GM10248 (cell line): ENCODE measurements around the gene IRAK4.

Source experiments
- CTCF ChIA-PET: fragments of 300-600 bp; sonication (Branson Sonifier 250); formaldehyde crosslinking; extraction: SDS; loops from one replicate; lab custom pipeline; 2021; ENCODE audit warnings: antibody characterized with exemption; lab: Yijun Ruan, JAX
- POLR2A ChIA-PET: fragments of 350-650 bp; sonication (Branson Sonifier 250); formaldehyde crosslinking; extraction: SDS; loops from one replicate; lab custom pipeline; 2020; ENCODE audit warnings: antibody characterized with exemption; lab: Yijun Ruan, JAX
- DNase-seq: peaks from one replicate; pipeline ENCODE4 v3.0.0; 2012; ENCODE audit errors: extremely low spot score
- TF ChIP-seq, protein P1 (sequence below): IDR thresholded peaks from 2 replicates; pipeline ENCODE4 v1.5.1; 2012; ENCODE audit warnings: mild to moderate bottlenecking, low read depth; ENCODE audit errors: extremely low read depth, missing control alignments, control extremely low read depth

The IRAK4 gene

DNA sequence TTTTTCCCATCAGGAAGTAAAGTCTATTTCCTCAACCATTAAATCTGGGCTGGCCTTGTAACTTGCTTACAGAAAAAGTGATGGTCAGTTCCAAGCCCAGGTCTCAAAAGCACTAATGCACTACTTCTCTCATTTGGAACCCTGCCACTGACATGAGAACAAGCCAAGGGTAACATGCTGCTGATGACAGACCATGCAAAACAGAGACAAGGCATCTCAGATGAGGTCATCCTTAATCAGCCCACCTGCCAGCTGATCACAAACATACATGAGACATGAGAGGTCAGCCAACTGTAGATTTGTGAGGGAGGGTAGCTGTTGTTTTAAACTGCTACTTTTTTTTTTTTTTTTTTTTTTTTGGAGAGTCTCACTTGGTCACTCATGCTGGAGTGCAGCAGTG is 31.2 kb downstream of the IRAK4 start:
- no peak for DNase-seq
- POLR2A ChIA-PET: interaction anchor here (0.6 kb wide), 2 partner anchors 10 to 15 kb away, joined by 3 to 8 read pairs; no protein-coding TSS in a partner anchor
- TF ChIP-seq, protein P1, sequence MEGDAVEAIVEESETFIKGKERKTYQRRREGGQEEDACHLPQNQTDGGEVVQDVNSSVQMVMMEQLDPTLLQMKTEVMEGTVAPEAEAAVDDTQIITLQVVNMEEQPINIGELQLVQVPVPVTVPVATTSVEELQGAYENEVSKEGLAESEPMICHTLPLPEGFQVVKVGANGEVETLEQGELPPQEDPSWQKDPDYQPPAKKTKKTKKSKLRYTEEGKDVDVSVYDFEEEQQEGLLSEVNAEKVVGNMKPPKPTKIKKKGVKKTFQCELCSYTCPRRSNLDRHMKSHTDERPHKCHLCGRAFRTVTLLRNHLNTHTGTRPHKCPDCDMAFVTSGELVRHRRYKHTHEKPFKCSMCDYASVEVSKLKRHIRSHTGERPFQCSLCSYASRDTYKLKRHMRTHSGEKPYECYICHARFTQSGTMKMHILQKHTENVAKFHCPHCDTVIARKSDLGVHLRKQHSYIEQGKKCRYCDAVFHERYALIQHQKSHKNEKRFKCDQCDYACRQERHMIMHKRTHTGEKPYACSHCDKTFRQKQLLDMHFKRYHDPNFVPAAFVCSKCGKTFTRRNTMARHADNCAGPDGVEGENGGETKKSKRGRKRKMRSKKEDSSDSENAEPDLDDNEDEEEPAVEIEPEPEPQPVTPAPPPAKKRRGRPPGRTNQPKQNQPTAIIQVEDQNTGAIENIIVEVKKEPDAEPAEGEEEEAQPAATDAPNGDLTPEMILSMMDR: no peak
- CTCF ChIA-PET: interaction anchor here (0.8 to 1.3 kb wide), 2 partner anchors 9 to 93 kb away, joined by 3 to 5 read pairs; no protein-coding TSS in a partner anchor

DNA sequence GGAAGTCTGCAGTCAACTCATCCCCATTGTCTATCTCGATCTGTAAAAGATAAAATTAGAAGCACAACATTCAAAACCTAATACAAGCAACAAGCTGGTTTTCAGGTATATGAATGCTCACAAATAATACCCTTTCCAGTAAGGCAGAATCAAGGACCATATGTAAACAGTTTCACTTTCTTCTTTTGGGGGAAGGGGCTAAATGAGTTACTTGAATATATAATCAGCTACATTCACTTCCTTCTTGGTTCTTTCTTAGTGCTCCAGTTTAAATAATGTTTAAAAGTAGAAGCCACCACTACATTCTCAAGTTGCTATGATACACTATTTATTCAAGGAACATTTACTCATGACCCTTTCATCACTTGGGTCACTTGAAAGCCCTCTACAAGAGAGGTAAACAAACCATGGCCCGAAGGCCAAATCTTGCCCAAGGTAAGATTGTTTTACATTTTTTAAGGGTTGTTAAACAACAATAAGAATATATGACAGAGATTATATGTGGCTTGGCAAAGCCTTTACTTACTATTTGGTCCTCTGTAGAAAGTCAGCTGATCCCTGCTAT is 37.0 kb downstream of the IRAK4 start:
- CTCF ChIA-PET: interaction anchor here (0.9 to 1.1 kb wide), 2 partner anchors 10 to 13 kb away, joined by 3 to 4 read pairs; partner anchors contain the start of gene TWF1
- POLR2A ChIA-PET: no interaction called here
- TF ChIP-seq, protein P1: no peak
- DNase-seq: no peak

DNA sequence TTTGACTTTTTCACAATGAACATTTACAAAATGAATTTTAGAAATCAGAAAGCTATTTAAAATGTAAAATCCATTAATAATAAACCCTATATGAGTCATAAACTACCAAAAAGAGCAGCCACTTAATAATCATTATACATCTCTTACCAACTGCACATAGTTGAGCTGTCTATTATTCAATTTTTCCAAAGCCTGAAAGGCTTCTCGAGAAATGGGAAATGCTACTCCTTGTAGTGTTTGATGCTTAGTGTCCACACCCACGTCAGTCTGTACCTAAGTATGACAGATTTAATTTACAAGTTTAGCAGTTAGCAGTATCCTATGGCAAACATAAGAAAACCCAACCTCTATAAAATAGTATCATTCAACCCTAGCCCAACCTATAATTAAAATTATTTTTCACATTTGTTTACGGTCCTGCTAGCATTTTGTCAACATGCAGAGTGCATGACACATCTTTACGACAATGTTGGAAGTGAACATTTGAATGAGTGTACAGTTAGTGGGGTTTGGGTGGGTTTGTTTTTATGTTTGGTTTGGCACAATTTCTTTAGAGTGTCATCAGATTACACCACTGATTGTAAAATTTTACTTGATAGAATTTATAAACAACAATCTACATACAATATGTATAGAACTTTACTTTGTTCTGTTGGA is 38.9 kb downstream of the IRAK4 start:
- ChIA-PET CTCF (interaction anchor here (1.3 to 2.5 kb wide), 2 partner anchors 10 to 14 kb away, joined by 4 to 6 read pairs; no protein-coding TSS in a partner anchor), POLR2A (interaction anchor here (1.5 kb wide), 1 partner anchor 9 kb away, joined by 4 read pairs; the partner anchor contains the start of gene TWF1)
- TF ChIP-seq, protein P1: no peak
- DNase-seq: no peak

DNA sequence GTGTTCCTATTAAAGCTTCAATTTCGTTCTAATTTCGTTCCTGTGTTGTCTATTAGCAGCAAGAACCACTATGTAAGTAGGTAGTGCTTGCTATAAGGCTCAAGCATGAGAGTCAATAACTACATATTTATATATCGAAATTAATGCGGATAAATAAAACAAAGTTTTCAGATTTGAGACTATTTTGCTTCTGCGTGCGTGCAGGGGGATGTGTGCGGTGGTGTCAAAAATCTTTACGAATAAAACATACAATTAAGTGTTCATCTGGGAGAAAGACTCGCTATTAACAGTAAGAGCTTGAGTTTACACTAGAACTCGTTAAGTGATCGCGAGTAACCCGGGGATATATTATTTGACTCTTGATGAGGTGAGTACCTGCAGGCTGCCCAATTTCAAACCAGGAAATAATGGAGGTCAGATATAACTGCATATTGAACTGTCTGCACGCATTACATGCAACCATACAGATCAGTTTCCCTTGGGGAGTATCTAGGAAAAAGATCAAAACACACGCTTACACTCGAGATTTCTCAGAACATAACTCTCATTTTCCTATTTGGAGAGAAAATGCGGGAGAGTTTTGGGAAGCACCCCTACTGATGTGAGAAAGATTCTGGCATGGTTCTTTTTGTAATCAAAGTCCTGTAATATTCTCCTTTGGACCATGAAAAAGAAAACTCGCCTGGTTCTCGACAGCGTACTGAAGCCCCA is 46.6 kb downstream of the IRAK4 start:
- TF ChIP-seq, protein P1: no peak
- ChIA-PET POLR2A (interaction anchor here (1.2 to 1.4 kb wide), 3 partner anchors 8 to 13 kb away, joined by 3 to 4 read pairs (median 4); no protein-coding TSS in a partner anchor), CTCF (interaction anchor here (1.0 to 3.3 kb wide), 14 partner anchors 10 to 1144 kb away, joined by 3 to 14 read pairs (median 4); partner anchors contain the start of genes IRAK4, PUS7L and TMEM117)
- DNase-seq: peak; percentile 19

DNA sequence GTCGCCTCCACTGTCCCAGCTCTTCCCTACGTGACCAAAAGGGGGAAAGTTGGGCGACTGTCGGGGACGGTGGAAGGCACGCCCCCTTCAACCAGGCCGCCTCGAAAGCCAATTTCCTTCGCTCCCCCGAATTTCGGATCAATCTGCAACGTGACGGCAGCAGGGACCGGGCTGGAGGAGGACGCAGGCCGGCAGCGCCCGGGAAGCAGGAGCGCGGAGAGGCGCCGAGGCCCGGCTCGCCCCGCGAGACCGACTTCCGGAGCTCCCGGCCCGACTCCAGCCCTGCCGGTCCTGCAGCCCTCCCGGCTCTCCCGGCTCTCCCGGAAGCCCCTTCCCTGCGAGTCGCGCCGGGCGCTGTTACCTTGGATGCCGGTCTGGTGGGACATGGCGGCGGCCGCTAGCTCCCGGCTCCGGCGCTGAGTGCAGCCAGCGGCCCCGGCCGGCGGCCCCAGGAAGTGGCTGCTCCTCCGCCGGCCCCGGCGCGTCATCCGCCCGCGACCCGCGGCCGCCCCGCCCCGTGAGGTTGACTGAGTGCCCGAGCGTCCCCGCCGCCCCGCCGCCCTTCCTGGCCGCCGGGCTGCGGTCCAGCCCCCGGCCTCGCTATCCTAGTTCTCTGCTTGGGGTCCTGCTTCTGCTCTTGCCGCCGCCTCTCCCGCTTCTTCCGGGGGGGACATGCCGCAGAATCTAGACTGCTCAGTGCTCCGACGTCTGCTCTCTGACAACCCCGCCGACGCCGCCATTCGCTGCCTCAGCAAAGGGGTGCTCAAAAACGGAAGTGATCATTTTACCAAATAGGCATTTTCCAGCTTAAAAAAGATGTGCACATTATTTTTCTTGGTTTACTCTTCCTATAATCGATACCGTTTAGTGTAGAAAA is 47.3 kb downstream of the IRAK4 start, which contains the start of gene TWF1:
TWF1 (minus strand) TSS at position 458 of the 877 bp plus-strand sequence; CDS start at position 386, 72 bp downstream.
- DNase-seq: peak; percentile 93
- ChIA-PET POLR2A (interaction anchor here (1.2 to 1.4 kb wide), 3 partner anchors 9 to 14 kb away, joined by 3 to 4 read pairs (median 4); no protein-coding TSS in a partner anchor), CTCF (interaction anchor here (1.0 to 3.3 kb wide), 16 partner anchors 9 to 1143 kb away, joined by 3 to 14 read pairs (median 4); partner anchors contain the start of genes IRAK4 and PUS7L)
- TF ChIP-seq, protein P1: no peak
